HG03060 (cell line): Measurements from ENCODE around the gene OSGEPL1.
"Not testable (repeated sequence)": the region's sequence is repeated elsewhere in the genome, so short reads cannot be mapped to it uniquely, and the experiment has no call there.

Experiments
- ATAC-seq: cut with Tn5 transposase; IDR thresholded peaks from one replicate; pipeline ENCODE4 v1.9.1; 2021; ENCODE audit warnings: low read depth, moderate number of reproducible peaks; ENCODE audit not compliant: unreplicated experiment

OSGEPL1 gene

DNA sequence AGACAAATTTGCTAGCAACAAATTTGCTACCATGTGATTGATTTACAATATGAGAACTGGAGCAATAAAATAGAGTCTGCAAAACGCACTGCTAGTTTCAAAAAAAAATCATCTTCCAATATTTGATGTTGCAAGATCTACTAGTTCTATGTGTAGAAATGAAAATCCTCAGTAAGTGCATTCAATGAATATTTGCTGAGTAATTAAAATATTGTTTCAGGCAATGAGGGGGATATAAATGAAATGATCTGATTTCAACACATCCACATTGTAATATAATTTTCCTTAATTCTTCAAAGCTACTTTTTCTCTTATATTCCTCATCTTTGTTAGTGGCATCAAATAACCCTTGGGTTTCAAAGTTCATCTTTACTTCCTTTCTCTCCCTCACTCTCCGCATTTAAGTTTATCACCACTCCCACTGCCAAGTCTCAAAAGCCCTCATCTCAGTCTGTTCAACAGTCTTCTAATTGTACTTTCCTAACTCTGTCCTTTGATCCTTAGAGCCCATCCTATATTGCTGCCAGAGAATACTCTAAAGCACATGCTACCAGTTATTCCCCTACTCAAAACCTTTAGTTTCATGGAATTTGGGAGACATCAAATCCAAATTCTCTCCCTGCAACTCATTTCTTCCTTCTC lies 6.2 kb downstream of the OSGEPL1 start:
- no peak for ATAC-seq

GRCh38 chr2:189751080-189751658 lies 11.4 kb downstream of the OSGEPL1 start:
- ATAC-seq = no peak

GRCh38 chr2:189729430-189729829 lies 33.2 kb downstream of the OSGEPL1 start:
- no peak for ATAC-seq

- no peak for ATAC-seq
These were observed 35.7 kb downstream of the OSGEPL1 start for GRCh38 chr2:189726849-189727248.

- no peak for ATAC-seq
These were observed 36.3 kb downstream of the OSGEPL1 start for GRCh38 chr2:189726271-189726670.

DNA sequence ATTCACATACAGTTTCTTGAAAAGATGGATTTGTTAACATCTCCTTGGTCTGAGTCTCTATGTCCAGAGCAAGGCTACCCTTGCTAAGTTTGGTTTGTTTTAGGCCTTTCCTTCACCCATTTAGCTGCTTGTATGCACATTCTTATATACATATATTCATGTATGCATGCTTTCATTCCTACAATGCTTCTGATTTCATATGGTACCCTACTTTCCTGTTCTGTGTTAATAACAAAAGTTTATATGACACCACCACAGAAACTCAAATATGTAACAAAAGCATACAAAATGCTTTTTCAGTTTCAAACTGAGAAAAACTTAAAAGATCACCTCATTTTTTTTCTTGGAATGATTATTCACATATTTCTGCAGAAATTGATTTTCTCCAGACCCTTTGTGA lies 39.4 kb downstream of the OSGEPL1 start:
- no peak for ATAC-seq

GRCh38 chr2:189719571-189719970 lies 43.0 kb downstream of the OSGEPL1 start:
- ATAC-seq = no peak

- ATAC-seq = not testable (repeated sequence)
These were observed 45.0 kb downstream of the OSGEPL1 start for GRCh38 chr2:189717593-189717992.

DNA sequence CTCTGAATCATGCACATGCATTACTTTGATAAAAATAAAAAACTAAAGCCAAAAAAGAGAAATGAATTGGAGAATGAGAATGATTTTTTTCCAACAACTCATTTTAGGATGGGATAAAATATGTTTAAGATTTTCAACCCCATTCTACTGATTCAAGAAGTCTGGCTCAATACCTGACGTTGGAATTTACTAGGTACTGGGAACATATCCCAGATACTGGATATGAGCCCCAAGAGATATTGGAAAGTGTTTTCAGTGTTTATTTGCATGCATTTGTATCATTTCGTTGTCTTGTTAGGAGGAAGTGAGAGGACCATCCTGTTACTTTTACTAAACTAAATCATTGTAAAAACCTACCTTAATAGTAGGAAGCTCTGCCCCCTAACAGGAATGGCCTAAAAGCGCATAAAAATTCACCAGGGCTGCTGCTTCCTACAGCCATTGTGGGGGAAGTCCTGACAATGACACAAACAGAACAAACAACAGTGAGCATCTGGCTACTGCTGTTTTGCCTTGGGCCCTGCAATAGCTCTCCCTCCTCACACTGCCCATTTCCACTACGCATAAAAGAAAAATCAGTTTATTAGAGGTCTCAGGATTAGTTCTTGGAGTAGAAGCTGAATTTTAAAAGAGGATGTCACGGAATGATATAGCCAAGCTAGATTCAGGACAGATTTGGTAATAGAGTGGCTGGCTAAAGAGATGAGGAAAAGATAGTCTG lies 52.9 kb downstream of the OSGEPL1 start:
- no peak for ATAC-seq

DNA sequence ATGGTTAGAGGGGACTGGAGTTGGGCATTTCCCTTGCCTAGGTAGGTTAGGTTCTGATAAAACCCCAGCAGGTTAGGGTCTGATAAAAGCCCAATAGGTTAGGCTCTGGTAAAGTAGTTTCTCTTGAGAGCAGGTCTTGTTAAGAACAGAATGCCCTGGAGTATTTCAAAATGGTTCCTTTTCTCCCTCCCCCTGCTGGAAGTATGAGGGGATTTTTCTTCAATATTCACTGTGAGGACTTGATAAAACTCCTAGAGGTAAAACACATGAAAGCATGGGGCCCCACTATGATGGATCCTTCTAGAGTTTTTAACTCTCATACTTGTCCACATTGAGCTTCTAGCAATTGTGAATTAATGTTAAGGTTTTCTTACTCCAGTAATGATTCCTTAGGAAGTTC lies 60.5 kb downstream of the OSGEPL1 start:
- no peak for ATAC-seq

DNA sequence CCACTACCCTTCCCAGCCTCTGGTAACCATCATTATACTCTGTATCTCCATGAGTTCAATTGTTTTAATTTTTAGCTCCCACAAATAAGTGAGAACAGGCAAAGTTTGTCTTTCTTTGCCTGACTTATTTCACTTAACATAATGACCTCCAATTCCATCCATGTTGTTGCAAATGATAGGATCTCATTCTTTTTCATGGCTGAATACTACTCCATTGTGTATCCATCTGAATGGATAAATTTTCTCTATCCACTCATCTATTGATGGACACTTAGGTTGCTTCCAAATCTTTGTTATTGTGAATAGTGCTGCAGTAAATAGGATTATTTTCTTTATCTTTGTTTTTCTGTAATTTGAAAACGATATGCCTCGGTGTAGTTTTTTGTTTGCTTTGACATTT lies 61.9 kb downstream of the OSGEPL1 start:
- no peak for ATAC-seq

GRCh38 chr2:189698020-189698887 lies 64.3 kb downstream of the OSGEPL1 start:
- no peak for ATAC-seq
